ENCODE measurements around the gene GOLGA6B.
"Not testable (repeated sequence)": the region's sequence is repeated elsewhere in the genome, so short reads cannot be mapped to it uniquely, and the experiment has no call there.

GOLGA6B gene

GRCh38 chr15:72654397-72654796 is at the start of gene GOLGA6B:
TSS of gene GOLGA6B (plus strand) at chr15:72654697. CDS start at chr15:72654738, 41 bp downstream.
- not testable (repeated sequence) for DNase-seq

GRCh38 chr15:72604794-72605193 is 49.7 kb upstream of the GOLGA6B start:
- no peak for DNase-seq

- DNase-seq: not testable (repeated sequence)
These were observed 46.4 kb upstream of the GOLGA6B start for GRCh38 chr15:72608084-72608483.

DNA sequence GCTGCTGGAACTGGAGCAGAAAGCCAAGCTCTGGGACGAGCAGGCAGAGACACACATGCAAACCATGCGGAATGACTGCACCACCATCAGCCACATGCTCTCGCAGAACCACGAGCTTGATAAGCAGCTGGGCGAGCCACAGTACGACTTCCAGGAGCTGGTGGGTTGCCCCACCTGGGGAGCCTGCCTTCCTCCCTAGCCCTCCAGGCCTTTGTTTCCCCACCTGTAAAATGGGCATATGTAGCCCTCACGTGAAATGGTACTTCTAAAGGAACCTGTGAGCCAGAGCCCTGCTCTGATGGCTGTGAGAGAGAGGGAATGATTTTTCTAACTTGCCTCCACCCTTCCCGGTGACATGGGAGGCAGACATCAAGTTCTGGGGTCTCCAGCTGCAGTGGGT is 44.6 kb upstream of the GOLGA6B start:
- no peak for DNase-seq

DNA sequence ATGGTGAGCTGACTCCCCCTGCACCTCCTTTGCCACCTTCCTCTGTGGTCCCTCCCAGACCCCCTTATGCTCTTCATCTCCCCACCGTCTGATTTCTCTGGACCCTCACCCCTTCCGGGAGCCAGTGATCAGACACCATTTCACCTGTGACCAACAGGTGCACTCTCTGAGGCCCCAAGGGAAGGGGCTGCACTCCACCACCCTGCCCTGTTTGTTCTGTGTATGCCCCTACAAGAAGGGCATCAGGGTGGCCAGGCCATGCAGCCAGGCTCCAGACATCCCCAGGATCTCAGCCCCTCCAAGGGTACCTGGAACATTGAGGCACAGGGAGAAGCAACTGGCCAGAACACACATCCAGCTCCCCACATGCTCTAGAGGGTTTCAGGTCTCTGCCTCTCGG is 42.2 kb upstream of the GOLGA6B start:
- not testable (repeated sequence) for DNase-seq

GRCh38 chr15:72614810-72615532 is 39.5 kb upstream of the GOLGA6B start:
- DNase-seq: no peak

DNA sequence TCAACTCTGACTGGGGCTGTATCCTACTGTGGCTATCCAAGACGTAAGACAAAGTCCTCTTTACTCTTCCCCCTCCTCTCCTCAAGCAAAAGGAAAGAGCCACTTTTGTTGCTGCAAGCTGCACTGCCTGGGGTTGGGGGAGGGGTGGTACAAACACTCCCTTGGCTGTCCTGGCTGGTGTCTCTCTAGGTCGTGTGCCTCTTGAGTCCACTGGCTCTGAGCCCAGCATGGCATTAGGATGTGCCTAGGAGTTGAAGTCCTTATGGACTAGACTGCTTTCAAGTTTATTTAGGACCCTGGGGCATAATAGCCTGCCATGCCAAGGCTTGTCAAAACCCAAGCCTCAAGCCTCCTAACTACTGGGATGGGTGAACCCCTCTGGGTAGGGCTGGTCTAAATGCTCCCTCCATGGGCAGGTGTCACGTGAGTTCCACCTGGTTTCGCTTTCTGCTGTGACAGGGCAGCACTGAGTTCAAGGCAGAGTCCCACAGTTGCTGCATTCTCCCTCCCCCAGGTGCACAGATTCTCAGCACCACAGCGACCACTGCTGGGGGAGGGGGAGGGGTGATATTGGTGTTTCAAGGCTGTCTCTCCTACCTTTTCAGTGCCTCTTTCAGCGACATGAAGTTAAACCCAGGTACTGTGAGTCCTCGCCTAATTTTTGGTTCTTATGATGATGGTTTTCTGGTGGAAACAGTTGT is 38.8 kb upstream of the GOLGA6B start:
- DNase-seq: not testable (repeated sequence)

DNA sequence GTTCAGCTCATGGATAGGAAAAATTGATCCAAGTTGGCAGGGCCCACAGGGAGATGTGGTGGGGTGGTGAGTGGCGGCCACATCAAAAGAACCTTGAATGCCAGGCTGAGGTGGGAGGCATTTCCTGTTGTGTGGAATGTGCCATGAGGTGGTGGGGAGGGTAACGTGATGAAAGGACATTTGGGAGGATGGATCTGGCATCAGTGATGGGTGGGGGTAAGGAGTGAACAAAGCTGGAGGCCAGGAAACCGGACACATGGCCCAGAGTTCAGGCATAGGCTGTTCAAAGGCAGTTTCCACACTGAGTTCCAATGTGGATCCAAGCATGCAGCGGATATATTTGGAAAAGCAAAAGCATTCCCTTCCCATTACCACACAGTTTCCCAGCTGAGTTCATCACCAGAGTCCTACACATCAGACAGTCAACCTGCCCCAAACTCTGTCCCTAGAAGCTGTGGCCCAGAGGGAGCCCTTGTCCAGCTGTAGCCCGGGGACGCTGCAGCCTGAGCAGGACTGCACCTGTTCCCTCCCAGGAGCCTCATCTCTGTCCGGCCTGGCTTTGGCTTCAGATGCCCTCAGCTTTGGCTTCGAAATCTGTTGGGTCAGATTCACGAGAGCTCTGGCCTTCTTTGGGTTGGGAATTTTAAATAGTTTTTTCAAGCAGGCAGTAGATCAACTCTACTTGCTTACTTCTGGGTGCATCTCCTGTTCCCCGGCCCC is 37.8 kb upstream of the GOLGA6B start:
- no peak for DNase-seq

- DNase-seq: not testable (repeated sequence)
These were observed 30.6 kb upstream of the GOLGA6B start for GRCh38 chr15:72623854-72624253.

DNA sequence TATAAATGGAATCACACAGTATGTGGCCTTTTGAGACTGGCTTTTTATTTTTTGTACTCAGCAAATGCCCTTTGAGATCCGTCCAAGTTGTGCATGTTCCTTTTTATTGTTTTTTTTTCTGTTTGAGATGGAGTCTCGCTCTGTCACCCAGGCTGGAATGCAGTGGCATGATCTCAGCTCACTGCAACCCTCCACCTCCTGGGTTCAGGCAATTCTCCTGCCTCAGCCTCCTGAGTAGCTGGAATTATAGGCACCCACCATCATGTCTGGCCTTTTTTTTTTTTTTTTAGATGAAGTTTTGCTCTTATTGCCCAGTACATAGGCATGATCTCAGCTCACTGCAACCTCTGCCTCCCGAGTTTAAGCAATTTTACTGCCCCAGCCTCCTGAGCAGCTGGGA is 28.3 kb upstream of the GOLGA6B start:
- DNase-seq: not testable (repeated sequence)

GRCh38 chr15:72628249-72629067 is 26.0 kb upstream of the GOLGA6B start:
- not testable (repeated sequence) for DNase-seq

- DNase-seq: not testable (repeated sequence)
These were observed 25.4 kb upstream of the GOLGA6B start for GRCh38 chr15:72629068-72629570.

DNA sequence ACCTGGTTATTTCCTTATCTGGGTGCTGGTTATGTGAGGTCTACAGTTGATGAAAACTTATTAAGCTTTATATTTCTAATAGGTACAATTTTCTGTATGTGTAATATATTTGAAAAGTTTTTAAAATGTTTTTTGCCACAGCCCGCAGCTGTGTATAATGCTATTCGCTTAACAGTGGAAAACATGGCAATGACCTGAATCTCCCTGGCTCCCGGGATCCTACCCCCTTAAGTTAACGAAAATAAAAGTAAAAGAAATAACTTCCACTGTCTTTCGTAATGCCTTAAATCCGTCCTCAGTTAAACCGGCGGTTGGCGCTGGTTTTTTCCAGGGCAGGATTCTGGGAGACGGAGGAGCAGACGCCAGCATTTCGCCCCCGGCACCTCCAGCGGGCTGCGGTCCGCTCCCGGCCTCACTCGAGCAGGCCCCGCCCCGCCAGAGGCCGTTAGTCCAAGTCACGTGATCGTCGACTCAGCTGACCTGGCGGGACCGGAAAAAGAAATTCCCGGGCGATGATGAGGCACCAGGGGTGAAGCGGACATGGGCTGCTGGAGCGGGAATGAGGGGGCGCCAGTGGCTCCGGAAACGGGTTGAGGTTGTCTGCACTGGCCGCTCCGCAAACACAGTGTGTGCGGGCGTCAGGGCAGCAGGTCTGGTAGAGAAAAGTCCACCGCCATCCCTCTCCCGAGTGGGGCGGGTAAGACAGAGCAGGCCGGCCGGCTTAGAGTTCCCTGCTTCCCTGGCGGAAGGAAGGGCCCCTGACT is 17.8 kb upstream of the GOLGA6B start:
- DNase-seq: peak; percentile 72

- DNase-seq: not testable (repeated sequence)
These were observed 14.6 kb upstream of the GOLGA6B start for GRCh38 chr15:72639759-72640483.

- DNase-seq: not testable (repeated sequence)
These were observed 12.2 kb upstream of the GOLGA6B start for GRCh38 chr15:72642271-72642670.

GRCh38 chr15:72648631-72649253 is 5.8 kb upstream of the GOLGA6B start:
- not testable (repeated sequence) for DNase-seq

- not testable (repeated sequence) for DNase-seq
These were observed 1.5 kb downstream of the GOLGA6B start for GRCh38 chr15:72656014-72656413.

- not testable (repeated sequence) for DNase-seq
These were observed 6.6 kb downstream of the GOLGA6B start for GRCh38 chr15:72661081-72661480.

DNA sequence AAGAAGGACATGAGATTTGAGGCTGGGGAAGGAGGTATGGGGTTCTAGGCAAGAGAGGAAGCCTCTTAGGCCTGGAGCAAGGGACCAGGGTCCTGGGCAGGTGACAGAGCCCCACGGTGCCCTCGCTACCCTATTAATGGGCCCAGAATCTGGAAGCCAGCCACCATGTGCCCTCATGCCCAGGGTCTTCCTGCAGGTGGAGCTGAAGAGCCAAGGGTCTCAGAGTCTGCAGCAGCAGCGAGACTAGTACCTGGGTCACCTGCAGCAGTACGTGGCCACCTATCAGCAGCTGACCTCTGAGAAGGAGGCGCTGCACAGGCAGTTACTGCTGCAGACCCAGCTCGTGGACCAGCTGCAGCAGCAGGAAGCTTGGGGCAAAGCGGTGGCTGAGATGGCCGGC is 9.4 kb downstream of the GOLGA6B start:
- DNase-seq: not testable (repeated sequence)

- DNase-seq: not testable (repeated sequence)
These were observed 11.2 kb downstream of the GOLGA6B start for GRCh38 chr15:72665706-72666105.
